Measurements from ENCODE around the gene DDX54. TPM values are rescaled to one million over a fixed set of nuclear protein-coding genes. Genes with fewer than 3 reads are reported as not detected.

Gene DDX54
- total RNA-seq, 1 donor from 2014 or later: 122 TPM

GRCh38 chr12:113170926-113171325, 14.4 kb downstream of the DDX54 start:
- H3K9me3 Mint-ChIP-seq: no peaks in the 10 kb centered on the region
- DNase-seq: no peak
- no peak overlapping the region for H3K27ac Mint-ChIP-seq
- intact Hi-C loops (cut with micrococcal nuclease): no loop called here
- H3K4me1 Mint-ChIP-seq: peaks cover 2% of the 10 kb centered on the region
- H3K4me3 Mint-ChIP-seq: no peak overlapping the region
- H3K27me3 Mint-ChIP-seq: no peaks in the 10 kb centered on the region
- peaks cover 61% of the 10 kb centered on the region for H3K36me3 Mint-ChIP-seq (ENCODE audit: low read depth)

GRCh38 chr12:113170457-113170856, 14.8 kb downstream of the DDX54 start:
- intact Hi-C loops (cut with micrococcal nuclease): no loop called here
- H3K27me3 Mint-ChIP-seq: no peaks in the 10 kb centered on the region

GRCh38 chr12:113169697-113170096, 15.6 kb downstream of the DDX54 start:
- Mint-ChIP-seq H3K4me3 (no peak overlapping the region), H3K9me3 (no peaks in the 10 kb centered on the region), H3K27ac (no peak overlapping the region), H3K36me3 (ENCODE audit: low read depth) (peaks cover 58% of the 10 kb centered on the region), H3K4me1 (peaks cover 2% of the 10 kb centered on the region), H3K27me3 (no peaks in the 10 kb centered on the region)
- intact Hi-C loops (cut with micrococcal nuclease): no loop called here
- no peak for DNase-seq

More at GRCh38 chr12:113170457-113170856, 14.8 kb downstream of the DDX54 start:
- DNase-seq: no peak
- peaks cover 2% of the 10 kb centered on the region for H3K4me1 Mint-ChIP-seq
- H3K4me3 Mint-ChIP-seq: no peak overlapping the region
- peaks cover 60% of the 10 kb centered on the region for H3K36me3 Mint-ChIP-seq (ENCODE audit: low read depth)
- no peaks in the 10 kb centered on the region for H3K9me3 Mint-ChIP-seq
- H3K27ac Mint-ChIP-seq: no peak overlapping the region

- DNase-seq: no peak
- Mint-ChIP-seq H3K27me3 (no peaks in the 10 kb centered on the region), H3K36me3 (ENCODE audit: low read depth) (peaks cover 58% of the 10 kb centered on the region), H3K4me1 (no peaks in the 10 kb centered on the region), H3K4me3 (no peak overlapping the region), H3K9me3 (no peaks in the 10 kb centered on the region), H3K27ac (no peak overlapping the region)
- intact Hi-C loops (cut with micrococcal nuclease): no loop called here
These were observed 17.4 kb downstream of the DDX54 start for GRCh38 chr12:113167868-113168267.

- intact Hi-C loops (cut with micrococcal nuclease): no loop called here
- Mint-ChIP-seq H3K4me3 (no peak overlapping the region), H3K4me1 (no peaks in the 10 kb centered on the region), H3K27me3 (no peaks in the 10 kb centered on the region), H3K36me3 (ENCODE audit: low read depth) (peaks cover 54% of the 10 kb centered on the region), H3K9me3 (no peaks in the 10 kb centered on the region), H3K27ac (no peak overlapping the region)
- DNase-seq: no peak
These were observed 19.5 kb downstream of the DDX54 start for GRCh38 chr12:113165521-113166450.

- Mint-ChIP-seq H3K36me3 (ENCODE audit: low read depth) (peaks cover 54% of the 10 kb centered on the region), H3K27me3 (no peaks in the 10 kb centered on the region), H3K4me3 (no peak overlapping the region), H3K9me3 (no peaks in the 10 kb centered on the region), H3K27ac (no peak overlapping the region), H3K4me1 (peaks cover 4% of the 10 kb centered on the region)
- intact Hi-C loops (cut with micrococcal nuclease): no loop called here
- no peak for DNase-seq
These were observed 21.3 kb downstream of the DDX54 start for GRCh38 chr12:113164014-113164413.

- intact Hi-C loops (cut with micrococcal nuclease): no loop called here
- no peak overlapping the region for H3K27ac Mint-ChIP-seq
- no peaks in the 10 kb centered on the region for H3K9me3 Mint-ChIP-seq
- H3K4me1 Mint-ChIP-seq: peaks cover 4% of the 10 kb centered on the region
- peaks cover 56% of the 10 kb centered on the region for H3K36me3 Mint-ChIP-seq (ENCODE audit: low read depth)
- no peak overlapping the region for H3K4me3 Mint-ChIP-seq
- no peaks in the 10 kb centered on the region for H3K27me3 Mint-ChIP-seq
- DNase-seq: no peak
These were observed 22.3 kb downstream of the DDX54 start for GRCh38 chr12:113163030-113163360.

GRCh38 chr12:113162102-113163029, 22.9 kb downstream of the DDX54 start:
- no peak for DNase-seq
- Mint-ChIP-seq H3K27ac (no peak overlapping the region), H3K4me3 (no peak overlapping the region), H3K4me1 (peaks cover 4% of the 10 kb centered on the region), H3K36me3 (ENCODE audit: low read depth) (peaks cover 61% of the 10 kb centered on the region), H3K27me3 (no peaks in the 10 kb centered on the region), H3K9me3 (no peaks in the 10 kb centered on the region)
- intact Hi-C loops (cut with micrococcal nuclease): no loop called here

- H3K9me3 Mint-ChIP-seq: no peaks in the 10 kb centered on the region
- peaks cover 62% of the 10 kb centered on the region for H3K36me3 Mint-ChIP-seq (ENCODE audit: low read depth)
- intact Hi-C loops (cut with micrococcal nuclease): no loop called here
- no peak overlapping the region for H3K27ac Mint-ChIP-seq
- H3K4me3 Mint-ChIP-seq: no peak overlapping the region
- DNase-seq: no peak
- H3K27me3 Mint-ChIP-seq: no peaks in the 10 kb centered on the region
- H3K4me1 Mint-ChIP-seq: peaks cover 4% of the 10 kb centered on the region
These were observed 23.8 kb downstream of the DDX54 start for GRCh38 chr12:113161415-113162016.

- no peak overlapping the region for H3K27ac Mint-ChIP-seq
- no peak for DNase-seq
- H3K4me1 Mint-ChIP-seq: peaks cover 4% of the 10 kb centered on the region
- intact Hi-C loops (cut with micrococcal nuclease): loop anchor here (10.0 kb wide), 1 partner anchor 255 kb away; the partner anchor contains the start of gene OAS1
- H3K4me3 Mint-ChIP-seq: no peak overlapping the region
- no peaks in the 10 kb centered on the region for H3K9me3 Mint-ChIP-seq
- H3K36me3 Mint-ChIP-seq (ENCODE audit: low read depth): peaks cover 59% of the 10 kb centered on the region
- H3K27me3 Mint-ChIP-seq: peaks cover 3% of the 10 kb centered on the region
These were observed 25.3 kb downstream of the DDX54 start for GRCh38 chr12:113159937-113160336.

- no peak for DNase-seq
- Mint-ChIP-seq H3K36me3 (ENCODE audit: low read depth) (peaks cover 57% of the 10 kb centered on the region), H3K4me3 (no peak overlapping the region), H3K9me3 (no peaks in the 10 kb centered on the region), H3K27ac (no peak overlapping the region), H3K4me1 (peaks cover 5% of the 10 kb centered on the region), H3K27me3 (peaks cover 7% of the 10 kb centered on the region)
- intact Hi-C loops (cut with micrococcal nuclease): loop anchor here (10.0 kb wide), 1 partner anchor 254 kb away; the partner anchor contains the start of gene OAS1
These were observed 26.7 kb downstream of the DDX54 start for GRCh38 chr12:113158439-113159203.

- DNase-seq: no peak
- H3K4me1 Mint-ChIP-seq: peaks cover 10% of the 10 kb centered on the region
- no peak overlapping the region for H3K4me3 Mint-ChIP-seq
- peaks cover 47% of the 10 kb centered on the region for H3K36me3 Mint-ChIP-seq (ENCODE audit: low read depth)
- H3K9me3 Mint-ChIP-seq: no peaks in the 10 kb centered on the region
- no peak overlapping the region for H3K27ac Mint-ChIP-seq
- peaks cover 13% of the 10 kb centered on the region for H3K27me3 Mint-ChIP-seq
- intact Hi-C loops (cut with micrococcal nuclease): loop anchor here (10.0 kb wide), 1 partner anchor 253 kb away; the partner anchor contains the start of gene OAS1
These were observed 27.9 kb downstream of the DDX54 start for GRCh38 chr12:113157218-113157859.
